ENCODE data around the gene C6.
"Not testable (repeated sequence)": the region's sequence is repeated elsewhere in the genome, so short reads cannot be mapped to it uniquely, and the experiment has no call there.

The C6 gene

DNA sequence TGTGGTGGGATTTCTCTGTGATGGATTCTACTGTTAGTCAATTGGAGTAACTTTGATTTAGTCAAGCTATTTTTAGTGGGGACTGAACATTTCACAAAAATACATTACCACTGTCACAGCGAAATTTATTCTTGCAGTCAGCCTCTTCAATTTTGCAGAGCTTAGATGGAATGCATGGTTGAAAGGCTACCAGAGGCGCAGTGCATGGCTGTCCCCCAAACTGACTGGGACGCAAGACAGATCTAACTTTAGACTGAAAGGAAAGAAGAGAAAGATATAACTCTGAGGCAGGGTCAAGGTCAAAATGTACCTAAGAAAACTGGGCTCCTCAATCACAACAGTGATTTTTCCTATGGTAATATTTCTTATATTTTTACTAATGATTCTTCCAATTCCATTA lies 13.7 kb downstream of the C6 start:
- DNase-seq (ENCODE audit: low read depth) = no peak

DNA sequence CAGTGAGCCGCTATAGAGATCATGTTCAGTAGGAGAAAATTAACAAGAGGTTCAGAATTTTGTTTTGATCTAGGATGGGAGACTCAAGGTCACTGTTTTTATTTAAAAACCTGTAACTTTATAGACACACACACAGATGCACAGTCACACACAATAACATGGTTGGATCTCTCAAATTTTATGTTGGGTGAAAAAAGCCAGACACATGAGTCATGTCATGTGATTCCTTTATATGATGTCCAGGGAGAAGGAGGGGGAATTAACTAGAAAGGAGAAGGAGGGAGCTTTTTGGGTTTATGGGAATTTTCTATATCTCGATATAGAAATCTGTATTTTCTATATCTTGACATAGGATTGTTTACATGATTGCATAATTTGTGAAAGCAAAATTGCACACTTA lies 17.1 kb downstream of the C6 start:
- DNase-seq (ENCODE audit: low read depth) = no peak

DNA sequence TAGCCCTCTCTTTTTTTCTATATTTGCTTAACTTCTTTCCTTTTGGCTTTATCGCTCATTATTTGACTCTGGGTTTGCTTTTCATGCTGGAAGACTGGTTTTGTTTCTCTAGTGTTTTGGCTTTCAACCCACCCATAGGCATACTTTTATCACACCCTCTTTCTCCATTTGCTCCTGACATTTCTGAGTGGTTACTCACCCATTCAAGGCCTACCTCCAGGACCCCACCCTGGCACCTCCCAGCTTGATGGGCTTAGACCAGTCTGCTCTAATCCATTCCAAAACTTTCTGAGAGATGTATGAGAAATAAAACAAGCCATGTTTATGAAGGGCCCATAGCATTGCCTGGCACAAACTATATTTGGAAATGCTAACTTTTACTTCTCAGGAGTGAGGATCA lies 18.1 kb downstream of the C6 start:
- no peak for DNase-seq (ENCODE audit: low read depth)

DNA sequence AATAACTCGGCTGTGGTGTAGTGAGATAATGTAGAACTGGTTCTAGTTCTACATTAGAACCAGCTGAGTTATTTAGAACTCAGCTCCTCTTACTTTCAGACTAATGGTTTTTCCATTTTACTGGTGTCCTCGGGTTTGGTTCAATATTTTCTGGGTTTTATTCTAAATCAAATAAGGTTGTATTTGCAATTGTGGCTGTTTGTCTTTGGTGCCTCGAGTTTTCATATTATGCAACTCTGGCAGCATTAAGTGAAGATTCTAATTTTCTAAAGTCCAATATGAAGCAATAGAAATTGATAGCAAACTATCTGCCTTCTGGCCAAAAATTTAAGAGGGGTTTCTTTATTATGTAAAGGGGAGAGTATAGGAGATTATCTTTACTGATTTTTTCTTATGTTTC lies 19.0 kb downstream of the C6 start:
- no peak for DNase-seq (ENCODE audit: low read depth)

- DNase-seq (ENCODE audit: low read depth) = no peak
Observed at GRCh38 chr5:41193456-41194205, 19.7 kb downstream of the C6 start.

- no peak for DNase-seq (ENCODE audit: low read depth)
Observed at GRCh38 chr5:41191249-41191648, 22.1 kb downstream of the C6 start.

DNA sequence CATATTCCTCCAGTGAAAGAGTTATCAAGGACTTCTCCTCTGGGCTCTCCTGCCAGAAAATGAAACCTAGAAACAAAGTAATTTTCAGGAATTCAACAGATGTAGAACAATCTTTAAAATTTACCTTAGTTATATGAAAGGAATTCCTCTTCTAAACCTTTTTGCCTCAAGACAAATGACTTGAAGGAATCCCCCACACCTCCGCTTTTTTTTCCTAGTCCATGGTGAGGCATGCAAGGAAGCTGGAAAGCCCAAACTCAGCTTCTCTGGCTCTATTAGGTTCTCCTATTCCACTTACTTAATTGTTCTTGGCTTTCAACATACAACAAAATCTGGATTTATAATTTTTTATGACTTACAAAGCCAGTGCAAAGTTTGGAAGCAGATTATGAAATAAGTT lies 27.2 kb downstream of the C6 start:
- DNase-seq (ENCODE audit: low read depth) = no peak

DNA sequence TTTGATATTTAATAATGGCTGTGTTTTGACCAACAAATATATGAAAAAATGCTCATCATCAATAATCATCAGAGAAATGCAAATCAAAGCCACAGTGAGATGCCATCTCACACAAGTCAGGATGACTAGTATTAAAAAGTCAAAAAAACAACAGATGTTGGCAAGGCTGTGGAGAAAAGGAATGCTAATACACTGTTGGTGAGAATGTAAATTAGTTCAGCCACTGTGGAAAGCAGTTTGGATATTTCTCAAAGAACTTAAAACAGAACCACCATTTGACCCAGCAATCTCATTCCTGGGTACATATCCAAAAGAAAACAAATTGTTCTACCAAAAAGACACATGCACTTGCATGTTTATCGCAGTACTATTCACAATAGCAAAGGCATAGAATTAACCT lies 30.0 kb downstream of the C6 start:
- not testable (repeated sequence) for DNase-seq (ENCODE audit: low read depth)

DNA sequence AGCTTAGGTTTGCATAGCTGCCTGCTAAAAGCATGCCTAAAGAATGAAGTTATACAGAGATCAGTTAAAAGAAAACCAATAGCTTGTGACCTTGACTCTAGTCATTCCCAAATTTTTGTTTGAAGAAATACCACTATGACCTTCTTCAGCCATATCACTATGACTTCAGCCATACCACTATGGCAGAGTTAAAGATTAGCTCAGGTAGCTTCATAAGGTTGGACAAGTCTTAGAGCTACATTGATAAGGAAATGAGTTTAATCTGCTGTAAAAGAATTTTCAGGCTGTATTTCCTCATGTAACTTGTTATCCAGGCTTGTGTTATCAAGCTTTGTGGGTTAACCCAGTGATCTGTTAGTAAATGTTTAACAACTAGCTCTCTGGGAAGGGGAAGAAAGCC lies 30.7 kb downstream of the C6 start:
- DNase-seq (ENCODE audit: low read depth) = no peak

- DNase-seq (ENCODE audit: low read depth) = no peak
Observed at GRCh38 chr5:41181691-41182564, 31.4 kb downstream of the C6 start.

DNA sequence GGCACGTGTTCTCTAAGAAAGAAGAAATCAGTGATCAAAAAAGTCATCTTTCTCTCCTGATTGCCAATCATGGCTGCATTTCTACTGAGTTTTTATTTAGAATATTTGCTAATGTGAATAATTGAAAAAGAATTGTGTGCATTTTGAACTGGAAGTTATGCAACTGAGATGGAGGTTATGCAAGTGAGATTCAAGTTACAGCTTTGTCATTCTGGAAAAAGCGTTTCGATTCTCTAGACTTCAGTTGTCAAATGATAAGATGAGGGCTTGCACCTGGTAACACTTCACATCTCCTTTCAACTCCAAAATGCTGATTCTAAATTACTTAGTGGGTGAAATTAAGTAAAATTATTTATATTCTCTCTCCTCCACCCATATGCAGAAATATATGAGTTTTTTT lies 36.4 kb downstream of the C6 start:
- DNase-seq (ENCODE audit: low read depth) = no peak

DNA sequence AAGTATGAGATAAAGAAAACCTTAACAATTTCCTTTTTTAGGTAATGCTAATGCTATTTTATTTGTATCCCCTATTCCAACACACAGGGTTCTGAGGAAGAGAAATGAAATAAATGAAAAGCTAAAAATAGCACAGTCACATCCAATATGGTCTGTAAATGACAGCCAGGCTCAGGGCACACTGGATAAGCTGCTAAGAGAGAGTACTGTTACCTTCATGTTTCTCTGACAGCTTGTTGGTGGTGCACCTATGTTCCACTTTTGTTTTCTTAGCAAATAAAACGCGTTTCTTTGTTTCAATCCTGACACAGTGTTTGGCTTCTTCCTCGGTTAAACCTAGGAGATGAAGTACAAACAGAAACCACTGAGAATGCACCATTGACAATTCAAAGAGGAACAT lies 41.3 kb downstream of the C6 start:
- no peak for DNase-seq (ENCODE audit: low read depth)

GRCh38 chr5:41161271-41161670 lies 52.1 kb downstream of the C6 start:
- DNase-seq (ENCODE audit: low read depth) = no peak

DNA sequence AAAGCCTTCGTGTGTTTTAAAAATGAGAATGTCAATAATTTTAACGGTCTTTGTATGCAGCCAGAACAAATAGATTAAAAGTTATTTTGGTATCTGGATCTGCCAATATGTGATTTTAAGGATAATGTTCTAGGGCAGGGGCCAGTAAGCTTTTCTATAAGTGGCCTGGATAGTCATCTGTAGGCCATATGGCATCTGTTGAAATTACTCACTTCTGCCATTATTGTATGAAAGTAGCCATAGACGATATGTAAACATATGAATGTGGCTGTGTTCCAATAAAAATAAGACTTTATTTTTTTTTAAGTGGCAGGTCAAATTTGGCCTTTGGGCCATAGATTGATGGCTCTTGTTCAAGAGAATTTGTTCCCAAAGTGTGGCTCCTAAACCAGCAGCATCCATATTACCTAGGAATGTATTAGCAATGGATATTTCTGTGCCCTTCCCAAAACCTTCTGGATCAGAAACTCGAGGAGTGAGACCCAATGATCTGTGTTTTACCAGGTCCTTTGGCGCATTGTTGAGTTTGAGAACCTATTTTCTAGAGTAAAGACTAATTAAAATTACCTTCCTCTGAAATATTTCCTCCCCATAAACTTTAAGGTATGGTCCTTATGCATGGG lies 55.9 kb downstream of the C6 start:
- DNase-seq (ENCODE audit: low read depth) = no peak

DNA sequence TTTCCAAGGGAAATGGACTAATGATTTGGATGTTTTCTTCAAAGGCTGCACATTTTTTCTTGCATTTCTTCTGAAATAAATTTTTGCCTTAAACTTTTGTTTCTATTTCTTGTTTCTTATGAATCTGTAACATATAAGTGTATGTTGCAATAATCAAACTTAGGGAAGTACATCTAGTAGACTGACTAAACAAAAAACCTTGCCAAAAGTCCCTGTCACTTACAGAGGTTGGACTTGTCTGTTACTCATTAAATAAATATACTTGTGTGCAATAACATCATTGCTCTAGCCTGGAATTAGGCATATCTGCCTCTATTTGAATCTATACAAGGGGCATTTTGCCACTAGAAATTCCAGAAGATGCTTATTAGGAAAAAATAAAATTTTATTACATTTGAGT lies 56.6 kb downstream of the C6 start:
- DNase-seq (ENCODE audit: low read depth) = no peak

DNA sequence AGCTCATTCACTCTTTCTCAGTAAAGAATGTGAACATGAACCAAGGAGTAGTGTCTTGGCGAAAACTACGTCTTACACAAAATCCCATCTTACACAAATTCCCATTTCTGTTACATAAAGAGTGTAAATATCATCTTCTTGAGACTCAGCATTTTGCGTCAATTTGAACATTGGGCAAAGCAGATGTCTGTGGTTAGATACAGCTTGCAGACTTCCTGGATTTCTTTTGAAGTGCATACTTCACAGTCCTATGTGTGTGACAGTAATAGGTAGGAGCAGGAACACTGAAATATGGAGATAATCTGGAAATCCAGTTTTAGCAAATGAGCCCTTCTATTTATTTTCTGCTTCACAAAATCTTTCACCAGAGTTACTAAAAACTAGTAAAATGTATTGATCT lies 58.8 kb downstream of the C6 start:
- DNase-seq (ENCODE audit: low read depth) = no peak

- DNase-seq (ENCODE audit: low read depth) = no peak
Observed at GRCh38 chr5:41151564-41151963, 61.8 kb downstream of the C6 start.

- no peak for DNase-seq (ENCODE audit: low read depth)
Observed at GRCh38 chr5:41148448-41148847, 64.9 kb downstream of the C6 start.

- no peak for DNase-seq (ENCODE audit: low read depth)
Observed at GRCh38 chr5:41145306-41145705, 68.0 kb downstream of the C6 start.

GRCh38 chr5:41143131-41143901 lies 70.0 kb downstream of the C6 start:
- DNase-seq (ENCODE audit: low read depth) = no peak

- DNase-seq (ENCODE audit: low read depth) = no peak
Observed at GRCh38 chr5:41127967-41128690, 85.2 kb downstream of the C6 start.

- no peak for DNase-seq (ENCODE audit: low read depth)
Observed at GRCh38 chr5:41122459-41122858, 90.9 kb downstream of the C6 start.

Data from CMK (cell line).